ENCODE measurements around the gene PARP8. TPM values are rescaled to one million over a fixed set of nuclear protein-coding genes. Genes with fewer than 3 reads are reported as not detected.

PARP8 gene
- total and polyA plus RNA-seq, 9 donors, result 4.4 to 21.4 (median 18.4) TPM

- no peak overlapping the region for H3K27ac ChIP-seq
- WGBS, 3 donors, result 88 to 94% (median 93%) methylated on average over 3 of the region's 3 CpGs
- intact Hi-C loops (cut with DNase I), result no loop called here
- H3K27me3 ChIP-seq, result no peaks in the 10 kb centered on the region
- H3K4me1 ChIP-seq (ENCODE audit: insufficient read depth), result no peaks in the 10 kb centered on the region
- H3K9me3 ChIP-seq, result no peaks in the 10 kb centered on the region
- no peaks in the 10 kb centered on the region for H3K36me3 ChIP-seq
- TF ChIP-seq EP300 (IDR thresholded peaks at IDR 0.05) (no peak), CTCF (IDR thresholded peaks at IDR 0.05) (no peak), POLR2A (IDR thresholded peaks at IDR 0.05) (no peak)
- no peak for DNase-seq
- H3K4me3 ChIP-seq, result no peak overlapping the region
These were observed 60.2 kb downstream of the PARP8 start for GRCh38 chr5:50726475-50727148.

GRCh38 chr5:50727149-50727496, 60.7 kb downstream of the PARP8 start:
- no peaks in the 10 kb centered on the region for H3K9me3 ChIP-seq
- no peak for DNase-seq

GRCh38 chr5:50727845-50728244, 61.4 kb downstream of the PARP8 start:
- Histone ChIP-seq H3K4me3 (no peak overlapping the region), H3K36me3 (no peaks in the 10 kb centered on the region), H3K27ac (no peak overlapping the region), H3K4me1 (ENCODE audit: insufficient read depth) (no peaks in the 10 kb centered on the region), H3K9me3 (no peaks in the 10 kb centered on the region), H3K27me3 (no peaks in the 10 kb centered on the region)
- no peak for DNase-seq
- intact Hi-C loops (cut with DNase I), result no loop called here
- TF ChIP-seq POLR2A (IDR thresholded peaks at IDR 0.05), result no peak
- no peak for TF ChIP-seq EP300 (IDR thresholded peaks at IDR 0.05)
- TF ChIP-seq CTCF (IDR thresholded peaks at IDR 0.05), result no peak
- 94 to 98% (median 97%) methylated on average over 2 of the region's 2 CpGs for WGBS, 3 donors

More at GRCh38 chr5:50727149-50727496, 60.7 kb downstream of the PARP8 start:
- TF ChIP-seq EP300 (IDR thresholded peaks at IDR 0.05) (no peak), POLR2A (IDR thresholded peaks at IDR 0.05) (no peak), CTCF (IDR thresholded peaks at IDR 0.05) (no peak)
- no peaks in the 10 kb centered on the region for H3K4me1 ChIP-seq (ENCODE audit: insufficient read depth)
- H3K27ac ChIP-seq, result no peak overlapping the region
- H3K4me3 ChIP-seq, result no peak overlapping the region
- 18 to 45% (median 31%) methylated on average over 5 of the region's 5 CpGs for WGBS, 3 donors
- H3K27me3 ChIP-seq, result no peaks in the 10 kb centered on the region
- H3K36me3 ChIP-seq, result no peaks in the 10 kb centered on the region
- intact Hi-C loops (cut with DNase I), result no loop called here

GRCh38 chr5:50730336-50730735, 63.9 kb downstream of the PARP8 start:
- Histone ChIP-seq H3K27me3 (no peaks in the 10 kb centered on the region), H3K9me3 (no peaks in the 10 kb centered on the region), H3K27ac (no peak overlapping the region), H3K4me1 (ENCODE audit: insufficient read depth) (no peaks in the 10 kb centered on the region), H3K36me3 (no peaks in the 10 kb centered on the region), H3K4me3 (no peak overlapping the region)
- intact Hi-C loops (cut with DNase I), result no loop called here
- TF ChIP-seq CTCF (IDR thresholded peaks at IDR 0.05), result no peak
- no peak for TF ChIP-seq EP300 (IDR thresholded peaks at IDR 0.05)
- no peak for TF ChIP-seq POLR2A (IDR thresholded peaks at IDR 0.05)
- no peak for DNase-seq
- 70 to 84% (median 83%) methylated on average over 5 of the region's 5 CpGs for WGBS, 3 donors

Data from ovary (tissue), 9 donors.